IPS-20b (cell line): ENCODE measurements around the gene PIGO.

Experiments
- H3K27ac ChIP-seq: one replicate; pipeline ENCODE4 v1.5.1; 2013; ENCODE audit warnings: low read length
- H3K27me3 ChIP-seq: 2 replicates; pipeline ENCODE4 v1.6.1; 2013; ENCODE audit warnings: mild to moderate bottlenecking, low read length, inconsistent platforms; ENCODE audit not compliant: insufficient read depth
- H3K36me3 ChIP-seq: 2 replicates; pipeline ENCODE4 v1.6.1; 2013; ENCODE audit warnings: low read depth, mild to moderate bottlenecking, inconsistent platforms, low read length, moderate library complexity; ENCODE audit not compliant: insufficient read depth
- H3K4me1 ChIP-seq: 2 replicates; pipeline ENCODE4 v1.6.1; 2013; ENCODE audit warnings: mild to moderate bottlenecking, control low read depth, inconsistent platforms, low read length, moderate library complexity; ENCODE audit not compliant: insufficient read depth
- H3K4me3 ChIP-seq: 2 replicates; pipeline ENCODE4 v1.5.1; 2013; ENCODE audit warnings: mild to moderate bottlenecking, low read length, inconsistent platforms
- H3K9ac ChIP-seq: 2 replicates; pipeline ENCODE4 v1.6.1; 2013; ENCODE audit warnings: low read depth, mild to moderate bottlenecking, inconsistent platforms, low read length, moderate library complexity
- H3K9me3 ChIP-seq: 2 replicates; pipeline ENCODE4 v1.6.1; 2013; ENCODE audit warnings: mild to moderate bottlenecking, low read depth, low read length, inconsistent platforms; ENCODE audit not compliant: insufficient read depth

PIGO gene

GRCh38 chr9:35076848-35077247 lies 19.5 kb downstream of the PIGO start:
- Histone ChIP-seq H3K27ac (no peak overlapping the region), H3K27me3 (no peaks in the 10 kb centered on the region), H3K36me3 (peaks cover 46% of the 10 kb centered on the region), H3K4me1 (peaks cover 7% of the 10 kb centered on the region; the same call in 1 of the 2 replicates), H3K9me3 (no peaks in the 10 kb centered on the region), H3K4me3 (no peak overlapping the region), H3K9ac (no peak overlapping the region)

- H3K27me3 ChIP-seq = no peaks in the 10 kb centered on the region
- peaks cover 52% of the 10 kb centered on the region for H3K36me3 ChIP-seq
- no peak overlapping the region for H3K27ac ChIP-seq
- peaks cover 10% of the 10 kb centered on the region for H3K4me1 ChIP-seq
- no peak overlapping the region for H3K4me3 ChIP-seq
- no peak overlapping the region for H3K9ac ChIP-seq
- H3K9me3 ChIP-seq = no peaks in the 10 kb centered on the region
Measured at GRCh38 chr9:35075358-35075757, 21.0 kb downstream of the PIGO start.

- peaks cover 58% of the 10 kb centered on the region for H3K36me3 ChIP-seq
- no peak overlapping the region for H3K4me3 ChIP-seq
- peaks cover 15% of the 10 kb centered on the region for H3K4me1 ChIP-seq
- H3K27ac ChIP-seq = no peak overlapping the region
- no peak overlapping the region for H3K9ac ChIP-seq
- no peaks in the 10 kb centered on the region for H3K27me3 ChIP-seq
- H3K9me3 ChIP-seq = no peaks in the 10 kb centered on the region
Measured at GRCh38 chr9:35074791-35075190, 21.6 kb downstream of the PIGO start.

DNA sequence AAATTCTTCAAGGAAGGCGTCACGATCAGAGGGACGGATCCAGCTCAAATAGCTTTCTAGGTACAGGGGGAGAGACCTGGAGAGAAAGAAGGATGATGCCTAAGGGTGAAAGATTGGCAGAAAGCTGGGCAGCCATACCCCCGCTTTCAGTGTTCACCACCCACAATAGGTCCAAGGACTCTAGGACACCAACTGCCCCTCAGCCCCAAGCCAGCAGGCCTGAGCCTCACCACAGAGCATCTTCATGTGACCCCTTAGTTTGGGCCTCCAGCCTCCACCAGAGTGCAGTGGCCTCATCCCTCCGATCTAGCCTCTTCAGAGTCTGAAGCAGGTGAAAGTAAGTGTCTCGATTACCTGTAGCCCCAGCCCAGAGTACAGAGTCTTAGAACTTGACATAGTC lies 22.2 kb downstream of the PIGO start:
- Histone ChIP-seq H3K36me3 (peaks cover 59% of the 10 kb centered on the region), H3K9ac (no peak overlapping the region), H3K27ac (no peak overlapping the region), H3K9me3 (no peaks in the 10 kb centered on the region), H3K4me3 (no peak overlapping the region), H3K4me1 (peaks cover 17% of the 10 kb centered on the region), H3K27me3 (no peaks in the 10 kb centered on the region)

- Histone ChIP-seq H3K9ac (peak overlapping the region; percentile 42; the same call in 1 of the 2 replicates), H3K4me1 (peaks cover 10% of the 10 kb centered on the region), H3K4me3 (peak overlapping the region; percentile 33; the same call in 1 of the 2 replicates), H3K27ac (no peak overlapping the region), H3K27me3 (no peaks in the 10 kb centered on the region), H3K9me3 (no peaks in the 10 kb centered on the region), H3K36me3 (peaks cover 68% of the 10 kb centered on the region)
Measured at GRCh38 chr9:35073279-35073612, 23.1 kb downstream of the PIGO start.

GRCh38 chr9:35072461-35073278 lies 23.7 kb downstream of the PIGO start, which contains the start of gene VCP:
VCP (minus strand) TSS chr9:35072625; CDS start chr9:35072353, 272 bp downstream.
- Histone ChIP-seq H3K36me3 (peaks cover 74% of the 10 kb centered on the region), H3K4me3 (peak within 1 kb of the TSS; percentile 99), H3K9me3 (no peaks in the 10 kb centered on the region), H3K27me3 (no peaks in the 10 kb centered on the region), H3K4me1 (peaks cover 9% of the 10 kb centered on the region), H3K9ac (peak within 1 kb of the TSS; percentile 99), H3K27ac (peak within 1 kb of the TSS; percentile 72)

DNA sequence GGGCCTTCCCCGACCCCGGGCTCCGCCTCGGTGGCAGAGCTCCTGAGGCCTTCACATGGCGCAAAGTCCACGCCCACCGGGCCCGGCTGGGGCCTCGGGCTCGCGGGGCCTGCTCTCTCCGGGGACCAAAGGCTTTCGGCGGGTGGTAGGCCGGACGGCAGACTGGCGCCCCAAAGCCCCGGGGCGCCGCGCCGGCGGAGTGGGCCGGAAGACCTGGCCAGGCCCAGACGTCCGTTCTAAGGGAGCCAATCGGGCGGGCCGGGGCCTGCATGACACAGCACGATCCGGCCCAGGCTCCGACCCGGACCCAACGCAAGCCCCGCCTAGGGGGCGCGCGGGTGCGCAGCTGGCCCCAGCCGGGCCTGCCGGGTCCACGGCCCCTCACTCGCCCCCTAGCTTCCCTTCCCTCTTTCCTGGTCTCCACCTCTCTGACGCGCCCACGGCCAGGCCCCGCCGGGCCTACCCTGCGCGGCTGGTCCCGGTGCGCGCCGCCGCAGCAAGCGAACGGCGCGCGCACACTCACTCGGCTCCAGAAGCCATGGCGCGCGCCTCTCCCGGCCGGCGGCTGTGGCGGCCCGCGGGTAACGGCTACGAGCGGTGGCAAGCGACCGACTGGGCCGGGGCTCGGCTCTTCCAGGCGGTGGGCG lies 24.5 kb downstream of the PIGO start:
- H3K27me3 ChIP-seq = no peaks in the 10 kb centered on the region
- H3K9ac ChIP-seq = peak overlapping the region; percentile 99
- H3K27ac ChIP-seq = peak overlapping the region; percentile 72
- H3K36me3 ChIP-seq = peaks cover 75% of the 10 kb centered on the region
- peak overlapping the region; percentile 99 for H3K4me3 ChIP-seq
- H3K4me1 ChIP-seq = peaks cover 9% of the 10 kb centered on the region
- no peaks in the 10 kb centered on the region for H3K9me3 ChIP-seq

- H3K9me3 ChIP-seq = no peaks in the 10 kb centered on the region
- peaks cover 75% of the 10 kb centered on the region for H3K36me3 ChIP-seq
Measured at GRCh38 chr9:35070823-35071813, 25.3 kb downstream of the PIGO start.

DNA sequence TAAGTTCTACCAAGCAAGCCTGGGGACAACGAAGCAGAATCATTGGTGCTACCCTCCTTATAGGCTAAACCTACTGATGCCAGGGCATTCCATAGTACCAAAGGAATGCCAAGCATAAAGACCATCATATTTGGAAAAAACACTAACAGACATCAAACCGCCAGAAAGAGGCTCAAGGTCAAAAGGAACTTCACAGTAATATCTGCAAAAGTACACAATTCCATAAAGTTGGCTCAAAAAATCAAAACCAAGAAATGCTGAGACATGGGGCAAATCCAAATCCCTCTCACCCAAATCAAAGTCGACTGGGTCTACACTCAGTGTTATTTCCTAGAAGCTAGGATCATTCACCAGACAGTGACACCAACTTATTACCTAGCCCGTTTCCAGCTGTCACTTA lies 27.4 kb downstream of the PIGO start:
- H3K4me1 ChIP-seq = peaks cover 9% of the 10 kb centered on the region
- no peak overlapping the region for H3K4me3 ChIP-seq
- no peak overlapping the region for H3K27ac ChIP-seq
- peaks cover 75% of the 10 kb centered on the region for H3K36me3 ChIP-seq
- no peaks in the 10 kb centered on the region for H3K27me3 ChIP-seq
- H3K9me3 ChIP-seq = no peaks in the 10 kb centered on the region
- H3K9ac ChIP-seq = no peak overlapping the region

More at GRCh38 chr9:35070823-35071813, 25.3 kb downstream of the PIGO start:
- peaks cover 9% of the 10 kb centered on the region for H3K4me1 ChIP-seq
- H3K4me3 ChIP-seq = peak overlapping the region; percentile 99
- peak overlapping the region; percentile 99 for H3K9ac ChIP-seq
- H3K27me3 ChIP-seq = no peaks in the 10 kb centered on the region
- H3K27ac ChIP-seq = peak overlapping the region; percentile 72

DNA sequence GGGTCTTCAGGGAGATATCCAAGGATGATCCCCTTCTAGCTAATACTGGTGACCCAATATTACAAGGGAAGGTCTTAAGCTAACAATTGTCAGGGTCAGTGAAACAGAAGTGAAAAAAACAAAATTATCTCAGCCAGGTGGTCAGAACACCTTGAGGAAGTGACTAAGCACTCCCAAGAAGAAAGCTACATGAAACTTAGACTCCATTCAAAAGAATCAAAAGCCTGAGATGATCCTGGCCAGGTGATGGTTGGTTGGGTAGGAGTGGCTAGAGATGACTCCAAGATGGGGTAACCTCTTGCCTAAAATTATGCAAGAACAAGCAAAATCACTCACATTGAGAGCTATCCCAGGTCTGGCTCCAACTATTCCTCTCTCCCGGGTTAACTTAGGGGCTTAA lies 29.3 kb downstream of the PIGO start:
- no peak overlapping the region for H3K4me3 ChIP-seq
- peaks cover 9% of the 10 kb centered on the region for H3K4me1 ChIP-seq
- H3K9me3 ChIP-seq = no peaks in the 10 kb centered on the region
- H3K9ac ChIP-seq = no peak overlapping the region
- H3K27ac ChIP-seq = no peak overlapping the region
- H3K27me3 ChIP-seq = no peaks in the 10 kb centered on the region
- H3K36me3 ChIP-seq = peaks cover 85% of the 10 kb centered on the region

DNA sequence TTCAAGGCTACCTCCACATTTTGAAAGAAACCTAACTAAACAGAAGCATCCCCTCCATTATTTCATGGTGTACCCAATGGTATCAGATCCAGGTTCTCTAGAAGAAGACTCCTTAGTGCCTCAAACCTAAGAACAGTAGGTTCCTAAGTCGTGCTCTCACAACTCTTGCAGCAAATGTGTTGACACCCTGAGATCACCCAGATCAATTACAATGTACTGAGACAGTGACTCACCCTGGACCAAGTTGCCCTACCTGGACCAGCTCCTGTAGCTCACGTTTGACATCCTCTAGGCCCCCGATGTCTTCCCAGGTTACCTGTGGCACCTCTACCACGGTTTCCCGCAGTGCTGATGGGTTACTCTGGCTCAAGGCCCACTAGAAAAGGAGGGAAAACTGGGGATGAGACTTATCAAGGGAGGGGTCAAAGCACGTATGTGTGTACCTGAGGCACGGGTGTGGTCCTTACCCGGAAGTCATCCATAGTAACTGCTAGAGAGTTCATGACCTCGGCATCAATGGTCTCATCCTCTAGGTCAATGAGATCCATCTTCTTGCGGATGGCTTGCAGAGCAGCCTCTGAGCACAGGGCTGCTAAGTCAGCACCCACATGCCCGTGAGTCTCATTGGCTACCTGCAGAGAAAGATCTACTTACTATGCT lies 35.7 kb downstream of the PIGO start:
- Histone ChIP-seq H3K27ac (no peak overlapping the region), H3K4me1 (no peaks in the 10 kb centered on the region), H3K4me3 (no peak overlapping the region), H3K36me3 (peaks cover 100% of the 10 kb centered on the region), H3K9me3 (no peaks in the 10 kb centered on the region), H3K9ac (no peak overlapping the region), H3K27me3 (no peaks in the 10 kb centered on the region)
